IMR-90 (cell line): ENCODE measurements around the gene RAB2B. TPM values are rescaled to one million over a fixed set of nuclear protein-coding genes. Genes with fewer than 3 reads are reported as not detected.

Experiments used
- ATAC-seq: fragments of 200-7000 bp; cut with Tn5 transposase; 2 replicates; pipeline ENCODE4 v1.9.1; 2020; ENCODE audit warnings: low read depth, mild to moderate bottlenecking, moderate library complexity
- BruUV-seq: library from RNA; stranded (reverse); fragments of 400-500 nt; replicated peaks from 2 replicates; lab custom pipeline; 2021; lab: Mats Ljungman, UMichigan
- CTCF ChIA-PET: fragments of 300-600 bp; formaldehyde crosslinking; extraction: SDS; loops from one replicate; lab custom pipeline; 2021; ENCODE audit warnings: antibody characterized with exemption; lab: Yijun Ruan, JAX
- POLR2A ChIA-PET: fragments of 300-600 bp; sonication (Branson Sonifier 250); formaldehyde crosslinking; loops from one replicate; lab custom pipeline; 2022; ENCODE audit warnings: antibody characterized with exemption; ENCODE audit not compliant: unreplicated experiment; lab: Charles Lee
- DNase-seq: peaks from one replicate; pipeline ENCODE4 v3.0.0; 2013
- H2AFZ ChIP-seq: replicated peaks from 2 replicates; pipeline ENCODE3; 2013; ENCODE audit warnings: low read length, mild to moderate bottlenecking; ENCODE audit not compliant: poor library complexity
- H2AK5ac ChIP-seq: 2 replicates; pipeline ENCODE4 v1.6.1; 2013; ENCODE audit warnings: low read depth, low read length, inconsistent platforms
- H2AK9ac ChIP-seq: replicated peaks from 2 replicates; pipeline ENCODE3; 2013; ENCODE audit warnings: mild to moderate bottlenecking, low read depth, low read length, moderate library complexity; ENCODE audit not compliant: poor library complexity
- H2BK120ac ChIP-seq: 2 replicates; pipeline ENCODE4 v1.6.1; 2013; ENCODE audit warnings: low read depth, low read length, inconsistent platforms
- H2BK15ac ChIP-seq: 3 replicates; pipeline ENCODE4 v1.6.1; 2013; ENCODE audit warnings: low read depth, low read length, inconsistent platforms
- H2BK20ac ChIP-seq: 2 replicates; pipeline ENCODE4 v1.6.1; 2013; ENCODE audit warnings: low read depth, mild to moderate bottlenecking, inconsistent platforms, low read length, moderate library complexity
- H2BK5ac ChIP-seq: 2 replicates; pipeline ENCODE4 v1.6.1; 2013; ENCODE audit warnings: mild to moderate bottlenecking, low read depth, low read length, inconsistent platforms; ENCODE audit not compliant: poor library complexity, severe bottlenecking
- H3K14ac ChIP-seq: replicated peaks from 2 replicates; pipeline ENCODE4 v1.6.1; 2013; ENCODE audit warnings: low read depth, low read length, inconsistent platforms
- H3K18ac ChIP-seq: 2 replicates; pipeline ENCODE4 v1.6.1; 2013; ENCODE audit warnings: low read depth, low read length, control low read depth
- H3K23ac ChIP-seq: 2 replicates; pipeline ENCODE4 v1.6.1; 2013; ENCODE audit warnings: low read depth, low read length, inconsistent platforms
- H3K27ac ChIP-seq: 2 replicates; pipeline ENCODE4 v1.5.1; 2013; ENCODE audit warnings: mild to moderate bottlenecking, control low read depth, low read length; ENCODE audit not compliant: insufficient read depth
- H3K27me3 ChIP-seq: 2 replicates; pipeline ENCODE4 v1.6.1; 2013; ENCODE audit warnings: low read length; ENCODE audit not compliant: control insufficient read depth, insufficient read depth
- H3K36me3 ChIP-seq: 2 replicates; pipeline ENCODE4 v1.6.1; 2013; ENCODE audit warnings: low read length, mixed read lengths; ENCODE audit not compliant: control insufficient read depth, insufficient read depth
- H3K4ac ChIP-seq: 2 replicates; pipeline ENCODE4 v1.6.1; 2013; ENCODE audit warnings: low read depth, low read length, inconsistent platforms
- H3K4me1 ChIP-seq: 2 replicates; pipeline ENCODE4 v1.6.1; 2013; ENCODE audit warnings: low read length, mixed read lengths; ENCODE audit not compliant: control insufficient read depth, insufficient read depth
- H3K4me2 ChIP-seq: 2 replicates; pipeline ENCODE4 v1.6.1; 2013; ENCODE audit warnings: low read depth, mild to moderate bottlenecking, control low read depth, low read length, moderate library complexity
- H3K4me3 ChIP-seq: 2 replicates; pipeline ENCODE4 v1.5.1; 2013; ENCODE audit warnings: low read depth, mild to moderate bottlenecking, control low read depth, low read length, moderate library complexity; ENCODE audit not compliant: insufficient read depth
- H3K56ac ChIP-seq: 2 replicates; pipeline ENCODE4 v1.6.1; 2013; ENCODE audit warnings: low read length, inconsistent platforms; ENCODE audit not compliant: insufficient read depth; ENCODE audit errors: extremely low read depth
- H3K79me1 ChIP-seq, 2 experiments: 2 replicates each; pipeline ENCODE4 v1.6.1; 2013; ENCODE audit warnings: low read length in 2 of 2, inconsistent platforms in 1 of 2, low read depth in 1 of 2
- H3K9ac ChIP-seq: 2 replicates; pipeline ENCODE4 v1.6.1; 2013; ENCODE audit warnings: low read depth, low read length, control low read depth
- H3K9me1 ChIP-seq: 2 replicates; pipeline ENCODE4 v1.6.1; 2013; ENCODE audit warnings: low read length, inconsistent platforms; ENCODE audit not compliant: insufficient read depth
- H3K9me3 ChIP-seq: 2 replicates; pipeline ENCODE4 v1.6.1; 2013; ENCODE audit warnings: low read length; ENCODE audit not compliant: control insufficient read depth, insufficient read depth
- H4K20me1 ChIP-seq: 2 replicates; pipeline ENCODE4 v1.6.1; 2013; ENCODE audit warnings: low read length, inconsistent platforms; ENCODE audit not compliant: insufficient read depth
- H4K5ac ChIP-seq: 2 replicates; pipeline ENCODE4 v1.6.1; 2013; ENCODE audit warnings: mild to moderate bottlenecking, low read depth, low read length, control low read depth
- H4K8ac ChIP-seq, 2 experiments: 2 replicates each; pipeline ENCODE4 v1.6.1; 2013; ENCODE audit warnings: low read depth in 2 of 2, low read length in 2 of 2, control low read depth in 1 of 2, inconsistent platforms in 1 of 2
- H4K91ac ChIP-seq: 2 replicates; pipeline ENCODE4 v1.6.1; 2013; ENCODE audit warnings: low read depth, low read length, inconsistent platforms; ENCODE audit not compliant: insufficient read depth
- POLR2A ChIP-seq: IDR thresholded peaks from 2 replicates; pipeline ENCODE4 v1.6.1; 2012; ENCODE audit warnings: mild to moderate bottlenecking, low read depth, low read length
- SMC3 ChIP-seq: fragments of 150-350 bp; IDR thresholded peaks from 2 replicates; pipeline ENCODE4 v1.6.1; 2016; ENCODE audit warnings: low read depth, mild to moderate bottlenecking, antibody characterized with exemption, low read length, moderate library complexity
- WGBS, 2 experiments: methylation state at CpG; one replicate each; pipeline versions ENCODE4 v1.1.5 to v1.1.7; 2013; ENCODE audit warnings: missing lambda C conversion rate in 2 of 2; ENCODE audit not compliant: insufficient read length in 1 of 2; ENCODE audit errors: extremely low coverage in 2 of 2; 5-methylcytosine and 5-hydroxymethylcytosine counted together
- dilution Hi-C: fragments of 300-500 bp; cut with HindIII; formaldehyde crosslinking; loops from one replicate; pipeline ENCODE4 v1.14.3; 2018; ENCODE audit warnings: low sequenced_read_pairs; ENCODE audit not compliant: unreplicated experiment
- in situ Hi-C: fragments of 300-500 bp; cut with MboI; formaldehyde crosslinking; loops from 3 replicates; pipeline ENCODE4 v1.14.3; 2019; ENCODE audit warnings: low sequenced_read_pairs, inconsistent platforms, mixed read lengths
- intact Hi-C: fragments of 100-400 bp; cut with micrococcal nuclease; formaldehyde crosslinking; loops from 2 replicates; pipeline ENCODE4 v1.10.0; 2022
- polyA plus RNA-seq, 3 experiments: library from polyadenylated mRNA; depleted of rRNA; stranded (reverse); fragments of >200 nt; gene quantifications; 2 replicates each; pipeline ENCODE4 v1.2.3, GENCODE V29; 2012; ENCODE audit warnings: low replicate concordance in 1 of 3
- total RNA-seq: library from RNA; depleted of rRNA; stranded (reverse); fragments of >200 nt; gene quantifications from 2 replicates; pipeline ENCODE4 v1.2.3, GENCODE V29; 2012
- TF ChIP-seq, protein P1 (sequence below): conservative IDR thresholded peaks from 2 replicates; pipeline ENCODE4 v1.5.1; 2012; ENCODE audit warnings: mild to moderate bottlenecking, low read depth, low read length, improper control_type of control experiment
- TF ChIP-seq, protein P2 (sequence below): fragments of 150-350 bp; IDR thresholded peaks from 2 replicates; pipeline ENCODE4 v1.6.1; 2016; ENCODE audit warnings: low read depth, mild to moderate bottlenecking, low read length, moderate library complexity, borderline replicate concordance

Gene RAB2B
- total and polyA plus RNA-seq, 2 of the 4 experiments (the other 2 are of a cell fraction) = 17.1 to 26.2 TPM

DNA sequence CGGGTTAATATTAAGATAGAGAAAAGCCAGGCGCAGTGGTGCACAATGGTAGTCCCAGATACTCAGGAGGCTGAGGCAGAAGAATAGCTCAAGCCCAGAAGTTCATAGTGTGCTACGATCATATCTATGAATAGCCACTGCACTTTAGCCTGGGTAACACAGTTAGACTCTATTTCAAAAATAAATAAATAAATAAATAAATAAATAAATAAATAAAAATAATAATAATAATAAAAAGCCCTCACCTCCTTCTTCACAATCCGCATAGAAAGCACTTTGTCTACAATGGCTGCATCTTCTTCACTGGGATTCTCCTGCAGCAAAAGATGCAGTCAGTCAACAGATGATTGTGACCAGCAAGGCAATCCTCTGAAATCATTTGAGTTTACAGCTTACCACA is 61.4 kb downstream of the RAB2B start:
- no peak overlapping the region for H3K9ac ChIP-seq
- H3K9me3 ChIP-seq = no peaks in the 10 kb centered on the region
- no peaks in the 10 kb centered on the region for H4K20me1 ChIP-seq
- intact Hi-C loops (no loop called here), in situ Hi-C loops (loop anchor here (25.0 kb wide), 1 partner anchor 1053 kb away; no protein-coding TSS in a partner anchor), dilution Hi-C loops (no loop called here)
- no peak overlapping the region for H2AK5ac ChIP-seq
- no CpG with 5 or more reads among the region's 4 CpGs for WGBS, 2 experiments
- H2BK120ac ChIP-seq = no peak overlapping the region
- H3K4me3 ChIP-seq = no peak overlapping the region
- no peak overlapping the region for H4K8ac ChIP-seq
- no peak overlapping the region for H4K5ac ChIP-seq
- H3K36me3 ChIP-seq = peaks cover 51% of the 10 kb centered on the region
- no peak overlapping the region for H3K56ac ChIP-seq
- no peak overlapping the region for H3K14ac ChIP-seq
- H3K9me1 ChIP-seq = no peaks in the 10 kb centered on the region
- no peak overlapping the region for H4K91ac ChIP-seq
- no peak for DNase-seq
- no peak overlapping the region for H3K18ac ChIP-seq
- peaks cover 0 to 8% of the 10 kb centered on the region in 2 experiments; a peak in 1 of 4 replicates for H3K79me1 ChIP-seq
- no peak for ATAC-seq
- H2BK15ac ChIP-seq = no peak overlapping the region
- H3K23ac ChIP-seq = no peak overlapping the region
- no peak overlapping the region for H3K27ac ChIP-seq
- H2AFZ ChIP-seq = no peak overlapping the region
- H3K4me1 ChIP-seq = no peaks in the 10 kb centered on the region
- BruUV-seq = no TSS peak
- no peak overlapping the region for H2BK5ac ChIP-seq
- no peak overlapping the region for H3K4me2 ChIP-seq
- ChIA-PET POLR2A (no interaction called here), CTCF (interaction anchor here (0.6 kb wide), 1 partner anchor 73 kb away, joined by 7 read pairs; no protein-coding TSS in a partner anchor)
- H2AK9ac ChIP-seq = no peak overlapping the region
- no peaks in the 10 kb centered on the region for H3K27me3 ChIP-seq
- H3K4ac ChIP-seq = no peak overlapping the region
- no peak overlapping the region for H2BK20ac ChIP-seq
- TF ChIP-seq, protein P1, sequence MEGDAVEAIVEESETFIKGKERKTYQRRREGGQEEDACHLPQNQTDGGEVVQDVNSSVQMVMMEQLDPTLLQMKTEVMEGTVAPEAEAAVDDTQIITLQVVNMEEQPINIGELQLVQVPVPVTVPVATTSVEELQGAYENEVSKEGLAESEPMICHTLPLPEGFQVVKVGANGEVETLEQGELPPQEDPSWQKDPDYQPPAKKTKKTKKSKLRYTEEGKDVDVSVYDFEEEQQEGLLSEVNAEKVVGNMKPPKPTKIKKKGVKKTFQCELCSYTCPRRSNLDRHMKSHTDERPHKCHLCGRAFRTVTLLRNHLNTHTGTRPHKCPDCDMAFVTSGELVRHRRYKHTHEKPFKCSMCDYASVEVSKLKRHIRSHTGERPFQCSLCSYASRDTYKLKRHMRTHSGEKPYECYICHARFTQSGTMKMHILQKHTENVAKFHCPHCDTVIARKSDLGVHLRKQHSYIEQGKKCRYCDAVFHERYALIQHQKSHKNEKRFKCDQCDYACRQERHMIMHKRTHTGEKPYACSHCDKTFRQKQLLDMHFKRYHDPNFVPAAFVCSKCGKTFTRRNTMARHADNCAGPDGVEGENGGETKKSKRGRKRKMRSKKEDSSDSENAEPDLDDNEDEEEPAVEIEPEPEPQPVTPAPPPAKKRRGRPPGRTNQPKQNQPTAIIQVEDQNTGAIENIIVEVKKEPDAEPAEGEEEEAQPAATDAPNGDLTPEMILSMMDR = no peak
- TF ChIP-seq, protein P2, sequence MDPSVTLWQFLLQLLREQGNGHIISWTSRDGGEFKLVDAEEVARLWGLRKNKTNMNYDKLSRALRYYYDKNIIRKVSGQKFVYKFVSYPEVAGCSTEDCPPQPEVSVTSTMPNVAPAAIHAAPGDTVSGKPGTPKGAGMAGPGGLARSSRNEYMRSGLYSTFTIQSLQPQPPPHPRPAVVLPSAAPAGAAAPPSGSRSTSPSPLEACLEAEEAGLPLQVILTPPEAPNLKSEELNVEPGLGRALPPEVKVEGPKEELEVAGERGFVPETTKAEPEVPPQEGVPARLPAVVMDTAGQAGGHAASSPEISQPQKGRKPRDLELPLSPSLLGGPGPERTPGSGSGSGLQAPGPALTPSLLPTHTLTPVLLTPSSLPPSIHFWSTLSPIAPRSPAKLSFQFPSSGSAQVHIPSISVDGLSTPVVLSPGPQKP = no peak
- TF ChIP-seq POLR2A (no peak), SMC3 (no peak)
